ENCODE data around the gene LAMP2.

DNA sequence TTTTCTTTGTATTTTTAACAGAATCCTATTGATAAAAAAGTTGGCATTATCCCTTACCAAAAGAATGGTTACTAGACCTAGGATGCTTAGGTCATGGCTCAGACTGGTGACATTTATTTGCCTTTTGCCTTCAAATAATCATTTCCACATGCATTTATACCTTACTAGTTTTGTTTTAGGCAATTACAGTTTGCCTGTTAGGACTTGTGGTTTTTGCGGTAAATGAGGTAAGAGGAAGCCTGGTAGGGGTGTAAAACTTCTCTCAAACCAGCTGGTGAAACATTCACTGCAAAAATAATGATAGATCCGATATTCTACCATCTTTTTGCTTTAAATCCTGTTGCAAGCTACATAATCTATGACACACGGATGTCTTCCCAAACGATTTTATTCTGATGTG, 12.1 kb downstream of the LAMP2 start:
- TF ChIP-seq EZH2phosphoT487 (IDR thresholded peaks at IDR 0.05; ENCODE audit: low read length) (no peak), CTCF (IDR thresholded peaks at IDR 0.05; ENCODE audit: low read length) (no peak)

Data from MM.1S (cell line).